Activated naive CD4-positive, alpha-beta T cell treated with anti-CD3 and anti-CD28 coated beads for 36 hours (primary cell): Measurements from ENCODE around the gene CHD3. TPM values are rescaled to one million over a fixed set of nuclear protein-coding genes. Genes with fewer than 3 reads are reported as not detected.
A peak's percentile ranks its signal among the peaks of the same experiment; 100 is the strongest.

Source experiments
- CTCF ChIA-PET: fragments of 350-600 bp; sonication (Branson Sonifier 250); formaldehyde crosslinking; loops from one replicate; lab custom pipeline; 2021; ENCODE audit warnings: antibody characterized with exemption; lab: Charles Lee
- DNase-seq: peaks from one replicate; pipeline ENCODE4 v3.0.0-alpha.2; 2020
- H3K27ac Mint-ChIP-seq: one replicate; pipeline ENCODE4 v1.8.0; 2021; ENCODE audit warnings: mild to moderate bottlenecking, mixed read lengths
- H3K27me3 Mint-ChIP-seq: one replicate; pipeline ENCODE4 v1.8.0; 2021; ENCODE audit warnings: low read depth, mixed read lengths
- H3K36me3 Mint-ChIP-seq: one replicate; pipeline ENCODE4 v1.8.0; 2021; ENCODE audit warnings: low read depth, mixed read lengths
- H3K4me1 Mint-ChIP-seq: one replicate; pipeline ENCODE4 v1.8.0; 2021; ENCODE audit warnings: low read depth, mixed read lengths
- H3K4me3 Mint-ChIP-seq: one replicate; pipeline ENCODE4 v1.8.0; 2021; ENCODE audit warnings: mild to moderate bottlenecking, moderate library complexity, mixed read lengths
- H3K9me3 Mint-ChIP-seq: one replicate; pipeline ENCODE4 v1.8.0; 2021; ENCODE audit warnings: mixed read lengths
- intact Hi-C: fragments of 100-400 bp; cut with micrococcal nuclease; formaldehyde crosslinking; loops from one replicate; pipeline ENCODE4 v1.15.1; 2023
- total RNA-seq, 2 experiments: library from RNA; stranded (reverse); gene quantifications; one replicate each; pipeline ENCODE4 v1.2.3, GENCODE V29; 2021

Gene CHD3
- total RNA-seq, 2 experiments from 2014 or later = 180 to 185 TPM

- no peaks in the 10 kb centered on the region for H3K9me3 Mint-ChIP-seq
- peaks cover 29% of the 10 kb centered on the region for H3K4me1 Mint-ChIP-seq
- no peak overlapping the region for H3K4me3 Mint-ChIP-seq
- H3K27ac Mint-ChIP-seq = peak overlapping the region; percentile 65
- peaks cover 22% of the 10 kb centered on the region for H3K36me3 Mint-ChIP-seq
- CTCF ChIA-PET = interaction anchor here (0.6 to 2.6 kb wide), 16 partner anchors 9 to 169 kb away, joined by 3 to 58 read pairs (median 4); partner anchors contain the start of gene NAA38
- no peaks in the 10 kb centered on the region for H3K27me3 Mint-ChIP-seq
- intact Hi-C loops = loop anchor here (1.0 kb wide), 6 partner anchors 38 to 170 kb away; no protein-coding TSS in a partner anchor
- peak; percentile 63 for DNase-seq
Measured at GRCh38 chr17:7912927-7913524, 24.4 kb downstream of the CHD3 start.

DNA sequence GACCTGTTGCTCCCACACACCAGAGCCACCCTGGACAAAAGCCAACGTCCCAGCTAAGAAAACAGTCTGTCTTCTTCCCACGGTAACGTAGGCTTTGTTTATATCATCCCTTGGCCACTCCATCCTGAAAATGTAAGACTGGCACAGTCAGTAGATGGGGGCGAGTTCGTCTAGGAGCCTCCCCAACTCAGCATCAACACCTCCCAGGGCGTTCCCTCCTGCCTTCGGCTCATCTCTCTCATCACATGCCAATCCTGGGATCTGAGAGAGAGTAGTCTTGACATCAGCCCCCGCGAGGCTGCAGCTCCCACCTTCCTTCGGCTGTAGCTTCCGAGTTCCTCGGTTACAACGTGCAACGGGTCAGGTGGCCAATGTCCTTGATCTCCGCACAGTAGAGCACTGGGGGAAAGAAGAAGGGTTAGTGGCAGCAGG lies 26.6 kb downstream of the CHD3 start:
- Mint-ChIP-seq H3K27me3 (no peaks in the 10 kb centered on the region), H3K27ac (peak overlapping the region; percentile 92), H3K4me3 (peak overlapping the region; percentile 93), H3K4me1 (peaks cover 29% of the 10 kb centered on the region), H3K36me3 (peaks cover 12% of the 10 kb centered on the region), H3K9me3 (no peaks in the 10 kb centered on the region)
- intact Hi-C loops = loop anchor here (1.0 kb wide), 3 partner anchors 17 to 58 kb away; partner anchors contain the start of genes CNTROB and NAA38
- CTCF ChIA-PET = interaction anchor here (0.6 to 4.8 kb wide), 5 partner anchors 13 to 75 kb away, joined by 3 to 44 read pairs (median 3); no protein-coding TSS in a partner anchor
- no peak for DNase-seq

GRCh38 chr17:7915611-7916384 lies 27.2 kb downstream of the CHD3 start, which contains the start of gene RNF227:
TSS of gene RNF227 (minus strand) at chr17:7916289. CDS start at chr17:7916195, 94 bp downstream.
- Mint-ChIP-seq H3K36me3 (peaks cover 8% of the 10 kb centered on the region), H3K27me3 (no peaks in the 10 kb centered on the region), H3K4me3 (peak within 1 kb of the TSS; percentile 93), H3K27ac (peak within 1 kb of the TSS; percentile 92), H3K4me1 (peaks cover 29% of the 10 kb centered on the region), H3K9me3 (no peaks in the 10 kb centered on the region)
- intact Hi-C loops = loop anchor here (1.0 kb wide), 3 partner anchors 17 to 58 kb away; partner anchors contain the start of genes CNTROB and NAA38
- DNase-seq = peak; percentile 91
- CTCF ChIA-PET = interaction anchor here (0.6 to 4.8 kb wide), 6 partner anchors 13 to 74 kb away, joined by 3 to 44 read pairs (median 3); no protein-coding TSS in a partner anchor

- peak overlapping the region; percentile 57 for H3K27ac Mint-ChIP-seq
- H3K36me3 Mint-ChIP-seq = peaks cover 3% of the 10 kb centered on the region
- CTCF ChIA-PET = interaction anchor here (1.0 to 4.8 kb wide), 3 partner anchors 19 to 73 kb away, joined by 3 to 44 read pairs (median 3); no protein-coding TSS in a partner anchor
- H3K4me1 Mint-ChIP-seq = peaks cover 29% of the 10 kb centered on the region
- intact Hi-C loops = no loop called here
- no peak for DNase-seq
- H3K9me3 Mint-ChIP-seq = no peaks in the 10 kb centered on the region
- H3K4me3 Mint-ChIP-seq = peak overlapping the region; percentile 93
- no peaks in the 10 kb centered on the region for H3K27me3 Mint-ChIP-seq
Measured at GRCh38 chr17:7916385-7916682, 27.7 kb downstream of the CHD3 start.

GRCh38 chr17:7916808-7917207 lies 28.2 kb downstream of the CHD3 start:
- H3K4me3 Mint-ChIP-seq = peak overlapping the region; percentile 93
- peaks cover 28% of the 10 kb centered on the region for H3K4me1 Mint-ChIP-seq
- peak overlapping the region; percentile 57 for H3K27ac Mint-ChIP-seq
- CTCF ChIA-PET = interaction anchor here (0.5 to 4.8 kb wide), 3 partner anchors 67 to 80 kb away, joined by 3 to 44 read pairs (median 5); no protein-coding TSS in a partner anchor
- H3K9me3 Mint-ChIP-seq = no peaks in the 10 kb centered on the region
- H3K27me3 Mint-ChIP-seq = no peaks in the 10 kb centered on the region
- DNase-seq = no peak
- intact Hi-C loops = no loop called here
- peaks cover 3% of the 10 kb centered on the region for H3K36me3 Mint-ChIP-seq

- H3K27ac Mint-ChIP-seq = peak overlapping the region; percentile 80
- CTCF ChIA-PET = interaction anchor here (1.1 to 4.6 kb wide), 4 partner anchors 9 to 71 kb away, joined by 3 to 19 read pairs (median 4); partner anchors contain the start of genes CNTROB and TRAPPC1
- H3K27me3 Mint-ChIP-seq = no peaks in the 10 kb centered on the region
- intact Hi-C loops = loop anchor here (1.0 kb wide), 1 partner anchor 10 kb away; the partner anchor contains the start of gene CNTROB
- peak overlapping the region; percentile 73 for H3K4me3 Mint-ChIP-seq
- peaks cover 14% of the 10 kb centered on the region for H3K4me1 Mint-ChIP-seq
- no peaks in the 10 kb centered on the region for H3K36me3 Mint-ChIP-seq
- no peaks in the 10 kb centered on the region for H3K9me3 Mint-ChIP-seq
- no peak for DNase-seq
Measured at GRCh38 chr17:7922269-7922844, 33.8 kb downstream of the CHD3 start.

DNA sequence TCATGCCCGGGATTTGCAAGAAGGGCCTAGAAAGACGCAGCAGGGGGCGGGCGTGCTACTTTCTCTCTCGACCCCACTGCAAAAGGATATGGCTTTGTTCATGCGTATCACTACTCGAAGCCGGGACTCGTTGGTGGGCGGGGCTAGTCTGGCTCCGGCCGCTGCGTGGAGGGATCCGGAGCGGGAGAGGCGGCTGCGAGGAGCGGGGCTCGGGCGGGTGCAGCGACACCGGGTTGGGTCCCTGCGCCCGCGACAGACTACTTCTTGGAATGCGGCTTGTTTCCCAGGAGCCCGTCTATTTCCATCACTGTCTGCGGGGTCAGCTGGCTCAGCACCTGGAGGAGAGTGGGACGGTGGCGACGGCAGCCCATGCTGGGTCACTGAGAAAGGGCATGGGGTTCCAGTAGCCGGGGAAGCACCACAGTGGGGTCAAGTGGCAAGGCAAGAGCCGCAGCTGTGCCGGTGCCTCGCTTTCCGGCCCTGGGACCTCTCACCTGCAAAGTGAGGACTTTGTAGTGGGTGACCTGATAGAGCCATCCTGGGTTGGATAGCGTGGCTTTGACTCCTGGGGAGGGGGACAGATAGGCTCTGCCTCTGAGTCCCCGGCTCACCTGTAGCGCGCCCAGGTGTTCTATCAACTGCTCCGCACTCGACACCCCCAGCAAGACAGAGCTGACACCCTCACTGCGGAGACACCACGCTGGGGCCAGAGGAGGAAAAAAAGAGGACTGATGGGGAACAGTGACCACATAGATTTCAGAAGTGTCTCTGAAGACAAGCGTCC lies 34.4 kb downstream of the CHD3 start:
- Mint-ChIP-seq H3K36me3 (peaks cover 2% of the 10 kb centered on the region), H3K9me3 (no peaks in the 10 kb centered on the region), H3K27ac (peak overlapping the region; percentile 80), H3K4me3 (peak overlapping the region; percentile 73), H3K27me3 (no peaks in the 10 kb centered on the region), H3K4me1 (peaks cover 14% of the 10 kb centered on the region)
- intact Hi-C loops = loop anchor here (1.0 kb wide), 1 partner anchor 9 kb away; the partner anchor contains the start of gene CNTROB
- CTCF ChIA-PET = interaction anchor here (1.1 to 4.6 kb wide), 4 partner anchors 9 to 70 kb away, joined by 3 to 19 read pairs (median 4); partner anchors contain the start of genes CNTROB and TRAPPC1
- peak; percentile 90 for DNase-seq

GRCh38 chr17:7927596-7927995 lies 39.0 kb downstream of the CHD3 start:
- CTCF ChIA-PET = interaction anchor here (0.9 kb wide), 1 partner anchor 167 kb away, joined by 3 read pairs; no protein-coding TSS in a partner anchor
- Mint-ChIP-seq H3K36me3 (peaks cover 6% of the 10 kb centered on the region), H3K4me1 (peaks cover 24% of the 10 kb centered on the region), H3K27me3 (no peaks in the 10 kb centered on the region), H3K4me3 (no peak overlapping the region), H3K9me3 (no peaks in the 10 kb centered on the region), H3K27ac (no peak overlapping the region)
- intact Hi-C loops = no loop called here
- DNase-seq = no peak

DNA sequence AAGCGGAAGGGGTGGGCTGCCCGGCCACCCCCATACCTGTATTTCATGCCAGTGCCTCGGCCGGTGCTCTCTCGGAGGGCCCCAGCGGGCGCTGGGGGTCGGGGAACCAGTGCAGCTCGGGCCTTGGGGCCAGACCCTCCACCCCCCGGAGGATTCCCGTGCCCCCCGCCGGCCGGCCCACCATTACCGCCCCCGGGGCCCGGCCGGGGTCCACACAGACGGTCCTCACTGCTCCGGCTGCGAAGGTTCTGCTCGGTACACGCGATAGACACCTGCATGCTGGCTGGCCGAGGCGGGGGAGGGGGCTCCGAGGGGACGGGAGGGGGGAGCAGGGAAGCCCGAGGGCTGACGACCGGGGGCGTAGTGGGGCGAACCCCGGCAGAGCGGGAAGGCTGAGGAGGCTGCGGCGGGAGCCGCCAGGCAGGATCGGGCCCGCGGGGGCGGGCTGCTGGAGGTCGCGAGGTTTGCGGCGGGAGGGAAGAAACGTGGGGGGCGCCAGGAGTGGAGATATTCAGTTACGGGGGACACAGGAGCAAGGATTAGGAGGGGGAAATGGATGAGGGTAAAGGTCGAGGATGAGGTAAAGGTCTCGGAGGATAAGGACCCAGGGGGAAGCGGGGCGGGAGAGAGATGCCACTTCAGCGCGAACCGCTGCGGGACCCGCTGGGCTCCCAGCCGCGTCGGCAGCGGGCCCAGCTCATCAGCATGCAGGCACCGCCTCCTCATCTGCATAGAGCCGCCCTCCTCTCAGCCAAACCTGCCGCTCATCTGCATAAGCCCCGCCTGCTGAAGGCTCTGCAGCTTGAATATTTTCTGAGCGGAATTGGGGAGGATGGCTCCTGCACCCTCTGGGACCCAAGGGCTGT lies 40.8 kb downstream of the CHD3 start, which contains the start of gene KCNAB3:
Gene KCNAB3, minus strand, starts transcription at position 699 of the 866 bp plus-strand sequence. Its CDS starts 421 bp downstream, at position 278.
- intact Hi-C loops = loop anchor here (5.0 kb wide), 3 partner anchors 318 to 453 kb away; partner anchors contain the start of genes CTC1, PFAS, RPL26 and ZBTB4
- Mint-ChIP-seq H3K9me3 (no peaks in the 10 kb centered on the region), H3K27ac (peak within 1 kb of the TSS; percentile 87), H3K4me3 (peak within 1 kb of the TSS; percentile 91), H3K27me3 (no peaks in the 10 kb centered on the region), H3K36me3 (peaks cover 8% of the 10 kb centered on the region), H3K4me1 (peaks cover 28% of the 10 kb centered on the region)
- DNase-seq = peak; percentile 42
- CTCF ChIA-PET = interaction anchor here (1.1 kb wide), 1 partner anchor 68 kb away, joined by 3 read pairs; no protein-coding TSS in a partner anchor
